Natural killer cell treated with Interleukin-12 subunit alpha and Interleukin-12 subunit beta and Interleukin-15 and Interleukin-18, amount 100 ng/mL, for 72 hours (primary cell): Measurements from ENCODE around the gene TMEM270. TPM values are rescaled to one million over a fixed set of nuclear protein-coding genes. Genes with fewer than 3 reads are reported as not detected.
"Not testable (repeated sequence)": the region's sequence is repeated elsewhere in the genome, so short reads cannot be mapped to it uniquely, and the experiment has no call there.

Experiments
- ATAC-seq, 2 donors: fragments of 150-1000 bp; cut with Tn5 transposase in 1 of 2; sonication (Bioruptor Pico), chemical (Tn5 transposase) in 1 of 2; 2 replicates each; pipeline ENCODE4 v1.10.0; 2021
- DNase-seq: peaks from one replicate; pipeline ENCODE4 v3.0.0; 2022; ENCODE audit warnings: low spot score
- H3K27ac Mint-ChIP-seq, 2 donors: 1 replicate in 1 of 2; 2 replicates in 1 of 2; pipeline ENCODE4 v1.8.0; 2022; ENCODE audit warnings: mixed read lengths in 2 of 2, mild to moderate bottlenecking in 1 of 2, moderate library complexity in 1 of 2
- H3K27me3 Mint-ChIP-seq, 2 donors: 1 replicate in 1 of 2; 2 replicates in 1 of 2; pipeline ENCODE4 v1.8.0; 2022; ENCODE audit warnings: mixed read lengths in 2 of 2
- H3K36me3 Mint-ChIP-seq: one replicate; pipeline ENCODE4 v1.8.0; 2022; ENCODE audit warnings: mixed read lengths
- H3K4me1 Mint-ChIP-seq, 2 donors: 1 replicate in 1 of 2; 2 replicates in 1 of 2; pipeline ENCODE4 v1.8.0; 2022; ENCODE audit warnings: low read depth in 2 of 2, mixed read lengths in 2 of 2, mild to moderate bottlenecking in 1 of 2
- H3K4me3 Mint-ChIP-seq: one replicate; pipeline ENCODE4 v1.8.0; 2022; ENCODE audit warnings: mixed read lengths
- H3K9me3 Mint-ChIP-seq: 2 replicates; pipeline ENCODE4 v1.8.0; 2022; ENCODE audit warnings: mixed read lengths
- total RNA-seq, 2 donors: library from RNA; stranded (reverse); gene quantifications; one replicate each; pipeline ENCODE4 v1.2.3, GENCODE V29; 2022

Gene TMEM270
- total RNA-seq, 2 donors from 2014 or later: not detected

- Mint-ChIP-seq H3K9me3 (no peaks in the 10 kb centered on the region), H3K27ac (no peak overlapping the region), H3K36me3 (no peaks in the 10 kb centered on the region), H3K27me3 (peaks cover 4 to 6% of the 10 kb centered on the region in 2 donors), H3K4me3 (no peak overlapping the region), H3K4me1 (no peaks in the 10 kb centered on the region)
- peak; percentile 40 for DNase-seq
- no peak for ATAC-seq
Observed at GRCh38 chr7:73879977-73880681, 19.2 kb downstream of the TMEM270 start.

DNA sequence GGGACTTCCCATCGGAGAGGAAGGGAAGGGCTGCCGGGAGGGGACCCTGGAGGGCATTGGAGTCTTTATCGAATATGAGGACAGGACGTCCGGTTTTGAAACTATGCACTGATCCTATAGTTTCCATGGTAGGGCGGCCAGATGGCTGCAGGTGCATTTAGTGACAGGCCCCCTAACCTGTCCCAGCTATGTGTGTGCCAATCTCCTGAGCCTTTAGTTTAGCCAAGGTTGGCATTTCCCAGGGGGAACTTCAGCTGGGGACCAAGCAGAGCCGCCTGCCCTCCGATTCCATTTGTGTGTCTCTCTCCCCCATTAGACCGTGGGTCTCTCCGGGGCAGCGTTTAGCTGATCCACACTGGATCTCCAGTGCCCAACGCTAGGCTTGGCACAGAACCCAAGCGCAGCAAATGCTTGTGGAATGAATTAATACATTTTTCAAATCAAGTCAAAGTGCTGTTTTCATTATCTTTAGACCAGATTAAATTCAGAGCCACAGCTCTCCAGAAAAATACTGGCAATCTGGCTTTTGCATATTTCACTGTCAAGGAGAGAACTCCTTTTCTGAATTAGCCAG lies 19.9 kb downstream of the TMEM270 start:
- no peak for DNase-seq
- no peak overlapping the region for H3K4me3 Mint-ChIP-seq
- no peaks in the 10 kb centered on the region for H3K4me1 Mint-ChIP-seq
- no peaks in the 10 kb centered on the region for H3K9me3 Mint-ChIP-seq
- no peaks in the 10 kb centered on the region for H3K36me3 Mint-ChIP-seq
- H3K27ac Mint-ChIP-seq: no peak overlapping the region
- ATAC-seq: no peak
- H3K27me3 Mint-ChIP-seq: peaks cover 4 to 8% of the 10 kb centered on the region in 2 donors

GRCh38 chr7:73881352-73882046 lies 20.5 kb downstream of the TMEM270 start:
- no peak for ATAC-seq
- no peaks in the 10 kb centered on the region for H3K4me1 Mint-ChIP-seq
- H3K36me3 Mint-ChIP-seq: no peaks in the 10 kb centered on the region
- no peak overlapping the region for H3K27ac Mint-ChIP-seq
- H3K27me3 Mint-ChIP-seq: peaks cover 8 to 9% of the 10 kb centered on the region in 2 donors
- no peak overlapping the region for H3K4me3 Mint-ChIP-seq
- H3K9me3 Mint-ChIP-seq: no peaks in the 10 kb centered on the region
- peak; percentile 39 for DNase-seq

GRCh38 chr7:73882047-73882402 lies 21.1 kb downstream of the TMEM270 start:
- DNase-seq (no peak), ATAC-seq (no peak)
- Mint-ChIP-seq H3K27ac (no peak overlapping the region), H3K27me3 (peaks cover 9 to 11% of the 10 kb centered on the region in 2 donors), H3K9me3 (no peaks in the 10 kb centered on the region), H3K4me1 (no peaks in the 10 kb centered on the region), H3K4me3 (no peak overlapping the region), H3K36me3 (no peaks in the 10 kb centered on the region)

GRCh38 chr7:73884867-73885422 lies 24.0 kb downstream of the TMEM270 start:
- H3K27ac Mint-ChIP-seq, DNase-seq, ATAC-seq, H3K9me3 Mint-ChIP-seq, H3K4me1 Mint-ChIP-seq, H3K36me3 Mint-ChIP-seq, H3K4me3 Mint-ChIP-seq: not testable (repeated sequence)
- H3K27me3 Mint-ChIP-seq: peaks cover 17% of the 10 kb centered on the region in 2 donors

DNA sequence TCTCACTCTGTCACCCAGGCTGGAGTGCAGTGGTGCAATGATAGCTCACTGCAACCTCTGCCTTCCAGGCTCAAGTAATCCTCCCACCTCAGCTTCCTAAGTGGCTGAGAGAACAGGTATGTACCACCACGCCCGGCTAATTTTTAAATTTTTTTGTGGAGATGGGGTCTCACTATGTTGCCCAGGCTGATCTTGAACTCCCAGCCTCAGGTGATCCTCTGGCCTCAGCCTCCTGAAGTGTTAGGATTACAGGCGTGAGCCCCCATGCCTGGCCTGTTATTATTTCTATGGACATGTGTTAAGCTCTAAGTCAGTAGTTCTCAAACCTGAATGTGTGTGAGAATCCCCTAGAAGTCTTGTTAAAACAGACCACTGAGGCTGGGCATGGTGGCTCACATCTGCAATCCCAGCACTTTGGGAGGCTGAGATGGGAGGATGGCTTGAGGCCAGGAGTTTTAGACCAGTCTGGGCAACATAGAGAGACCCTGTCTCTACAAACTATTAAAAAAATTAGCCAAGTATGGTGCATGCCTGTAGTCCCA lies 24.5 kb downstream of the TMEM270 start:
- Mint-ChIP-seq H3K27me3 (peaks cover 17 to 18% of the 10 kb centered on the region in 2 donors), H3K36me3 (no peaks in the 10 kb centered on the region), H3K4me3 (no peak overlapping the region), H3K27ac (no peak overlapping the region), H3K4me1 (no peaks in the 10 kb centered on the region), H3K9me3 (no peaks in the 10 kb centered on the region)
- DNase-seq (no peak), ATAC-seq (no peak)

DNA sequence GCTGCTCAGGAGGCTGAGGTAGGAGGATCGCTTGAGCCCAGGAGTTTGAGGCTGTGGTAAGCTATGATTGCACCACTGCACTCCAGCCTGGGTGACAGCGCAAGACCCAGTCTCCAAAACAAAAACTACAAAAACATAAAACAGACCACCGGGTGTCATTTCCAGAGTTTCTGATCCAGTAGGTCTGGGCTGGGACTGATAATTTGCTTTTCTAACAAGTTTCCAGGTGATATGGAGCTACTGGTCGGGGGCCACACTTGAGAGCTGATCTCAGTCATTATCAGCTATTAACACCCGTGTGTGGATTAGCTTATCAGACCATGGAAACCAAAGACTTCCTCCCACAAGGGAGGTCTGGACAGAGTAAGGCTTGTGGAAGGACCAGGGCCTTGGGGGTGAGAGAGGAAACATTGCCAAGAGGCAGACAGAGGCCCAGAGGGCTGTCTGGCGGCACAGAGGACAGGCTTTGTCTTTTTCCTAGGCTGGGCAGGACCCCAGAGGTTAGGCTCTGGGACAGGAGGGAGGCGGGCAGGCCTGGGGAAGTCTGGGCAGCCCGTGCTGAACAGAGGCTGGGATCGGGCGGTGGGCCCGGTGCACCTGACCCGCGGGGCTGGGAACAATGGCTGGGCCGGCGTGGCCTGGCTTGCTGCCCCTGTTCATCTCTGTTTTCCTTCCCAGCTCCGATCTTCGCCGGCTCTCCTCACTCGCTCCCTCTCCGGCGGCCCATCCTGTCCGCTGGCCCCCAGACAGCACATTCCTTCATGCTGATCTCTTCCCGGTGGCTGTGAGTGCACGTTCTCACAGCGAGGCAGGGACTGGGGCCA lies 25.2 kb downstream of the TMEM270 start:
- Mint-ChIP-seq H3K9me3 (no peaks in the 10 kb centered on the region), H3K27ac (no peak overlapping the region), H3K27me3 (peaks cover 17 to 20% of the 10 kb centered on the region in 2 donors), H3K36me3 (no peaks in the 10 kb centered on the region), H3K4me1 (no peaks in the 10 kb centered on the region), H3K4me3 (no peak overlapping the region)
- peak; percentile 13 to 17 for ATAC-seq
- DNase-seq: no peak

DNA sequence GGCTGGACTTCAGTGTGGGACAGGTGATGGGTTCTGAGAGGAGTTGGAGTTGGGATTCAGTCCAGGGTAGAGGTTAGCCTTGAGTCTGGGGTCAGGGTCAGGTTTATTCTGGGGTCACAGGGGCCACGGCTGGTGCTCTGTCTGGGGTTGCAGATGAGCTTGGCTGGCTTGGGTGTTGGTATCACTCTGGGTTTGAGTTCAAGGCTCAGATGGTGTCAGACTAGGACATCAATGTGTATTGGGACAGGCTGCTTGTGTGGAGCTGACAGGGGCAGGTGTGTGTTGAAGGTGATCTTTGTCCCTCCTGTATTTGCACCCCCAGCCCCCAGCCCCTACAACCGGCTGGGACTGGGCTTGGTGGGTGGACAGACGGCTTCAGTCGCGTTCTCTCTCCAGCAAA lies 26.8 kb downstream of the TMEM270 start:
- Mint-ChIP-seq H3K27ac (no peak overlapping the region), H3K9me3 (no peaks in the 10 kb centered on the region), H3K27me3 (peaks cover 17 to 20% of the 10 kb centered on the region in 2 donors)

DNA sequence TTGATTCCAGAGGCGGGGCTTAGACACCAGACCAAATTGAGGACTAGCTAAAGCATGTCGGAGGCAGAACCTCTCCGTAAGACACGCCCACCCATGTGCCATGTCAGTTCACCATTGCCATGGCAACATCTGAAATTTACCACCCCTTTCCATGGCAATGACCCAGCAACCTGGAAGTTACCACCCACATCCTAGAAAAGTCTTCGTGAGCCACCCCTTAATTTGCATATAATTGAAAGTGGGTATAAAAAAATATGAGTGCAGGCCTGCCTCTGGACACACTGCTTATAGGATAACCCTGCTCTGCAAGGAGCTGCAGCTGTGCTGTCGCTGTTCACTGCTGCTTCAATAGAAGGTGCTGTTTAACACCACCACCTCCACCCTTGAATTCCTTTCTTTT lies 28.0 kb downstream of the TMEM270 start:
- DNase-seq: no peak
- Mint-ChIP-seq H3K4me1 (no peaks in the 10 kb centered on the region), H3K27me3 (peaks cover 17 to 20% of the 10 kb centered on the region in 2 donors), H3K27ac (no peak overlapping the region), H3K4me3 (no peak overlapping the region), H3K36me3 (no peaks in the 10 kb centered on the region), H3K9me3 (no peaks in the 10 kb centered on the region)
- ATAC-seq: no peak

More for the DNA sequence above, 26.8 kb downstream of the TMEM270 start:
- H3K36me3 Mint-ChIP-seq: no peaks in the 10 kb centered on the region
- no peaks in the 10 kb centered on the region for H3K4me1 Mint-ChIP-seq
- DNase-seq (no peak), ATAC-seq (peak; percentile 30 to 37)
- no peak overlapping the region for H3K4me3 Mint-ChIP-seq

GRCh38 chr7:73890555-73891147 lies 29.7 kb downstream of the TMEM270 start:
- no peak overlapping the region for H3K4me3 Mint-ChIP-seq
- no peak overlapping the region for H3K27ac Mint-ChIP-seq

GRCh38 chr7:73891178-73891885 lies 30.4 kb downstream of the TMEM270 start:
- DNase-seq (no peak), ATAC-seq (no peak)
- no peak overlapping the region for H3K27ac Mint-ChIP-seq
- no peaks in the 10 kb centered on the region for H3K9me3 Mint-ChIP-seq
- H3K36me3 Mint-ChIP-seq: no peaks in the 10 kb centered on the region
- no peaks in the 10 kb centered on the region for H3K4me1 Mint-ChIP-seq
- H3K27me3 Mint-ChIP-seq: peaks cover 9 to 11% of the 10 kb centered on the region in 2 donors
- no peak overlapping the region for H3K4me3 Mint-ChIP-seq

More at GRCh38 chr7:73890555-73891147, 29.7 kb downstream of the TMEM270 start:
- DNase-seq (no peak), ATAC-seq (no peak)
- no peaks in the 10 kb centered on the region for H3K36me3 Mint-ChIP-seq
- H3K27me3 Mint-ChIP-seq: peaks cover 9 to 15% of the 10 kb centered on the region in 2 donors
- H3K9me3 Mint-ChIP-seq: no peaks in the 10 kb centered on the region
- no peaks in the 10 kb centered on the region for H3K4me1 Mint-ChIP-seq
